COLO668 (cell line): ENCODE measurements around the gene PWWP2B.
A peak's percentile ranks its signal among the peaks of the same experiment; 100 is the strongest.

ENCODE experiments used
- DNase-seq: peaks from one replicate; lab custom pipeline; 2025; ENCODE audit not compliant: unreplicated experiment; lab: John Stamatoyannopoulos, UW

The PWWP2B gene

GRCh38 chr10:132417257-132417910, 20.4 kb downstream of the PWWP2B start:
- no peak for DNase-seq

- peak; percentile 22 for DNase-seq
Measured at GRCh38 chr10:132417957-132418441, 21.0 kb downstream of the PWWP2B start.

GRCh38 chr10:132418527-132419416, 21.8 kb downstream of the PWWP2B start:
- peak; percentile 81 for DNase-seq

- DNase-seq, result peak; percentile 29
Measured at GRCh38 chr10:132419538-132420468, 22.8 kb downstream of the PWWP2B start.

GRCh38 chr10:132420469-132420980, 23.5 kb downstream of the PWWP2B start:
- DNase-seq, result peak; percentile 3

GRCh38 chr10:132420981-132421846, 24.2 kb downstream of the PWWP2B start:
- peak; percentile 73 for DNase-seq

- DNase-seq, result peak; percentile 91
Measured at GRCh38 chr10:132421847-132422751, 25.1 kb downstream of the PWWP2B start.

GRCh38 chr10:132422903-132423825, 26.2 kb downstream of the PWWP2B start:
- DNase-seq, result peak; percentile 40

GRCh38 chr10:132423966-132424861, 27.2 kb downstream of the PWWP2B start:
- peak; percentile 62 for DNase-seq

- no peak for DNase-seq
Measured at GRCh38 chr10:132425029-132425756, 28.2 kb downstream of the PWWP2B start.

- no peak for DNase-seq
Measured at GRCh38 chr10:132425757-132426155, 28.8 kb downstream of the PWWP2B start.

- DNase-seq, result no peak
Measured at GRCh38 chr10:132427006-132427771, 30.2 kb downstream of the PWWP2B start.

- no peak for DNase-seq
Measured at GRCh38 chr10:132427939-132428367, 31.0 kb downstream of the PWWP2B start.

- DNase-seq, result no peak
Measured at GRCh38 chr10:132428486-132428995, 31.5 kb downstream of the PWWP2B start.
